AG04450 (cell line): ENCODE data around the gene MAP1LC3B. TPM values are rescaled to one million over a fixed set of nuclear protein-coding genes. Genes with fewer than 3 reads are reported as not detected.

Source experiments
- CTCF ChIA-PET: fragments of 300-600, 350-600 bp; formaldehyde crosslinking; extraction: SDS; loops from one replicate; lab custom pipeline; 2022; ENCODE audit warnings: antibody characterized with exemption, inconsistent platforms; lab: Charles Lee
- POLR2A ChIA-PET: fragments of 350-600 bp; formaldehyde crosslinking; extraction: SDS; loops from one replicate; lab custom pipeline; 2021; ENCODE audit warnings: antibody characterized with exemption, inconsistent platforms; lab: Yijun Ruan, JAX
- DNase-seq: peaks from one replicate; pipeline ENCODE4 v3.0.0-alpha.2; 2011; ENCODE audit warnings: low read depth, low spot score
- H3K27ac ChIP-seq: one replicate; pipeline ENCODE4 v1.5.1; 2012; ENCODE audit warnings: low read depth, low read length, control low read depth
- H3K27me3 ChIP-seq: one replicate; pipeline ENCODE4 v1.6.0; 2012; ENCODE audit warnings: low read length; ENCODE audit not compliant: control insufficient read depth, insufficient read depth
- H3K4me3 ChIP-seq: 2 replicates; pipeline ENCODE4 v1.5.1; 2011; ENCODE audit warnings: mild to moderate bottlenecking, low read depth, low read length, control low read depth
- H3K9me3 ChIP-seq: 2 replicates; pipeline ENCODE4 v1.5.1; 2012; ENCODE audit warnings: low read length; ENCODE audit not compliant: control insufficient read depth, insufficient read depth
- CTCF ChIP-seq: IDR thresholded peaks from 2 replicates; pipeline ENCODE4 v1.5.1; 2011; ENCODE audit warnings: low read depth, low read length, control low read depth, inconsistent platforms
- polyA plus RNA-seq: library from polyadenylated mRNA; depleted of rRNA; stranded (reverse); fragments of >200 nt; gene quantifications from 2 replicates; pipeline ENCODE4 v1.2.3, GENCODE V29; 2011

Gene MAP1LC3B
- polyA plus RNA-seq, 1 experiment: 70.1 TPM

- POLR2A ChIA-PET: interaction anchor here (0.6 to 1.4 kb wide), 2 partner anchors 11 to 69 kb away, joined by 3 to 7 read pairs; no protein-coding TSS in a partner anchor
- DNase-seq: no peak
Observed at GRCh38 chr16:87446479-87446878, 54.3 kb downstream of the MAP1LC3B start.

GRCh38 chr16:87447323-87447722 is 55.2 kb downstream of the MAP1LC3B start:
- Histone ChIP-seq H3K4me3 (peak overlapping the region; percentile 18), H3K27ac (peak overlapping the region; percentile 98), H3K27me3 (no peaks in the 10 kb centered on the region), H3K9me3 (peaks cover 6% of the 10 kb centered on the region)
- DNase-seq: peak; percentile 92
- POLR2A ChIA-PET: interaction anchor here (0.6 to 1.4 kb wide), 5 partner anchors 11 to 132 kb away, joined by 3 to 9 read pairs (median 7); no protein-coding TSS in a partner anchor
- CTCF ChIA-PET: no interaction called here
- no peak for TF ChIP-seq CTCF

More at GRCh38 chr16:87446479-87446878, 54.3 kb downstream of the MAP1LC3B start:
- peaks cover 11% of the 10 kb centered on the region for H3K9me3 ChIP-seq
- no peaks in the 10 kb centered on the region for H3K27me3 ChIP-seq
- TF ChIP-seq CTCF: no peak
- peak overlapping the region; percentile 98 for H3K27ac ChIP-seq
- CTCF ChIA-PET: no interaction called here
- H3K4me3 ChIP-seq: no peak overlapping the region

- POLR2A ChIA-PET: no interaction called here
- Histone ChIP-seq H3K4me3 (no peak overlapping the region), H3K9me3 (peaks cover 5% of the 10 kb centered on the region), H3K27ac (peak overlapping the region; percentile 73), H3K27me3 (no peaks in the 10 kb centered on the region)
- DNase-seq: no peak
- CTCF ChIA-PET: no interaction called here
- TF ChIP-seq CTCF: no peak
Observed at GRCh38 chr16:87448866-87449265, 56.7 kb downstream of the MAP1LC3B start.

- POLR2A ChIA-PET: no interaction called here
Observed at GRCh38 chr16:87451563-87452210, 59.6 kb downstream of the MAP1LC3B start.

More at GRCh38 chr16:87451563-87452210, 59.6 kb downstream of the MAP1LC3B start:
- no peak for TF ChIP-seq CTCF
- DNase-seq: no peak
- H3K27ac ChIP-seq: no peak overlapping the region
- CTCF ChIA-PET: interaction anchor here (0.9 to 1.1 kb wide), 2 partner anchors 37 to 185 kb away, joined by 3 read pairs; no protein-coding TSS in a partner anchor
- no peak overlapping the region for H3K4me3 ChIP-seq
- H3K27me3 ChIP-seq: no peaks in the 10 kb centered on the region
- peaks cover 3% of the 10 kb centered on the region; the same call in 1 of the 2 replicates for H3K9me3 ChIP-seq
